ENCODE results near the gene ACADL.

ACADL gene
- long read RNA-seq, donor 1, partial matches to known transcripts, result 0 of 5 reads
- long read RNA-seq, donor 1, other reads (novel, unspliced or antisense), result 0 of 5 reads
- long read RNA-seq, donor 2, partial matches to known transcripts, result 0 of 1 reads
- long read RNA-seq, donor 2, other reads (novel, unspliced or antisense), result 0 of 1 reads
- long read RNA-seq, donor 3, result 0 reads
- long read RNA-seq, donor 4, partial matches to known transcripts, result 13 of 20 reads
- long read RNA-seq, donor 4, other reads (novel, unspliced or antisense), result 0 of 20 reads
- long read RNA-seq, donor 5, partial matches to known transcripts, result 0 of 2 reads
- long read RNA-seq, donor 5, other reads (novel, unspliced or antisense), result 0 of 2 reads
- long read RNA-seq, donor 6, partial matches to known transcripts, result 6 of 10 reads
- long read RNA-seq, donor 6, other reads (novel, unspliced or antisense), result 0 of 10 reads
- long read RNA-seq, donor 7, partial matches to known transcripts, result 0 of 3 reads
- long read RNA-seq, donor 7, other reads (novel, unspliced or antisense), result 0 of 3 reads
- long read RNA-seq, donor 8, partial matches to known transcripts, result 0 of 2 reads
- long read RNA-seq, donor 8, other reads (novel, unspliced or antisense), result 0 of 2 reads

GRCh38 chr2:210224941-210225672, at the start of gene ACADL:
TSS of gene ACADL (minus strand) at chr2:210225447. CDS start at chr2:210225263, 184 bp downstream.
- DNase-seq, result peak; percentile 81

- no peak for DNase-seq
These were observed 46.1 kb upstream of the ACADL start for GRCh38 chr2:210271300-210271699.

GRCh38 chr2:210269148-210269547, 43.9 kb upstream of the ACADL start:
- DNase-seq, result no peak

GRCh38 chr2:210268281-210268680, 43.0 kb upstream of the ACADL start:
- no peak for DNase-seq

- no peak for DNase-seq
These were observed 42.5 kb upstream of the ACADL start for GRCh38 chr2:210267698-210268097.

- DNase-seq, result no peak
These were observed 39.0 kb upstream of the ACADL start for GRCh38 chr2:210264282-210264681.

- DNase-seq, result no peak
These were observed 38.6 kb upstream of the ACADL start for GRCh38 chr2:210263841-210264240.

GRCh38 chr2:210262036-210262435, 36.8 kb upstream of the ACADL start:
- no peak for DNase-seq

GRCh38 chr2:210259687-210260086, 34.4 kb upstream of the ACADL start:
- DNase-seq, result no peak

GRCh38 chr2:210252699-210253606, 27.7 kb upstream of the ACADL start:
- DNase-seq, result no peak

GRCh38 chr2:210250622-210251021, 25.4 kb upstream of the ACADL start:
- DNase-seq, result no peak

GRCh38 chr2:210233487-210233886, 8.2 kb upstream of the ACADL start:
- DNase-seq, result no peak

GRCh38 chr2:210230984-210231383, 5.7 kb upstream of the ACADL start:
- DNase-seq, result no peak

GRCh38 chr2:210230518-210230917, 5.3 kb upstream of the ACADL start:
- DNase-seq, result no peak

GRCh38 chr2:210228586-210228985, 3.3 kb upstream of the ACADL start:
- DNase-seq, result no peak

- DNase-seq, result no peak
These were observed 2.2 kb upstream of the ACADL start for GRCh38 chr2:210227290-210228088.

- DNase-seq, result no peak
These were observed 976 bp upstream of the ACADL start for GRCh38 chr2:210226223-210226622.

- DNase-seq, result no peak
These were observed 681 bp downstream of the ACADL start for GRCh38 chr2:210224591-210224940.

GRCh38 chr2:210215120-210215519, 10.1 kb downstream of the ACADL start:
- no peak for DNase-seq

- DNase-seq, result no peak
These were observed 15.1 kb downstream of the ACADL start for GRCh38 chr2:210210185-210210584.

GRCh38 chr2:210207929-210208328, 17.3 kb downstream of the ACADL start:
- DNase-seq, result no peak

All from right kidney (tissue), 9 donors.